Mammary epithelial cell (primary cell): ENCODE results near the gene MATN1.

ENCODE experiments used
- EZH2 ChIP-seq: IDR thresholded peaks from 2 replicates; pipeline ENCODE4 v1.6.1; 2012; ENCODE audit warnings: low read length, inconsistent platforms, borderline replicate concordance
- TF ChIP-seq, protein P1 (sequence below), 2 donors: IDR thresholded peaks in 1 of 2; conservative IDR thresholded peaks in 1 of 2; 2 replicates each; pipeline ENCODE4 v1.5.1; 2011 to 2012; ENCODE audit warnings: inconsistent platforms in 2 of 2, low read length in 2 of 2, mild to moderate bottlenecking in 2 of 2, control low read depth in 1 of 2, low read depth in 1 of 2; ENCODE audit not compliant: insufficient read depth in 1 of 2; ENCODE audit errors: extremely low read depth in 1 of 2

DNA sequence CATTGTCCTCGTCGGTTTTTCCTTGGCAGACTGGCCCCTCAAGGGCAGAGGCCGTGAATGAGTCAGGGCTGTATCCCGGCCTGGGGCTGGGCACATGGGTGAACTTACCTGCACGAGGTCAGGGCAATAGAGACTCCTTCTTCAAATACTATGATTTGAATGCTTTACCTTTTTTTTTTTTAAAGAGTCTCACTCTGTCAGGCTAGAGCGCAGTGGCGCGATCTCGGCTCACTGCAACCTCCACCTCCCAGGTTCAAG lies 29.2 kb upstream of the MATN1 start:
- TF ChIP-seq, protein P1, sequence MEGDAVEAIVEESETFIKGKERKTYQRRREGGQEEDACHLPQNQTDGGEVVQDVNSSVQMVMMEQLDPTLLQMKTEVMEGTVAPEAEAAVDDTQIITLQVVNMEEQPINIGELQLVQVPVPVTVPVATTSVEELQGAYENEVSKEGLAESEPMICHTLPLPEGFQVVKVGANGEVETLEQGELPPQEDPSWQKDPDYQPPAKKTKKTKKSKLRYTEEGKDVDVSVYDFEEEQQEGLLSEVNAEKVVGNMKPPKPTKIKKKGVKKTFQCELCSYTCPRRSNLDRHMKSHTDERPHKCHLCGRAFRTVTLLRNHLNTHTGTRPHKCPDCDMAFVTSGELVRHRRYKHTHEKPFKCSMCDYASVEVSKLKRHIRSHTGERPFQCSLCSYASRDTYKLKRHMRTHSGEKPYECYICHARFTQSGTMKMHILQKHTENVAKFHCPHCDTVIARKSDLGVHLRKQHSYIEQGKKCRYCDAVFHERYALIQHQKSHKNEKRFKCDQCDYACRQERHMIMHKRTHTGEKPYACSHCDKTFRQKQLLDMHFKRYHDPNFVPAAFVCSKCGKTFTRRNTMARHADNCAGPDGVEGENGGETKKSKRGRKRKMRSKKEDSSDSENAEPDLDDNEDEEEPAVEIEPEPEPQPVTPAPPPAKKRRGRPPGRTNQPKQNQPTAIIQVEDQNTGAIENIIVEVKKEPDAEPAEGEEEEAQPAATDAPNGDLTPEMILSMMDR (conservative IDR thresholded peaks at IDR 0.05 in 1 of 2, IDR thresholded peaks at IDR 0.05 in 1 of 2; ENCODE audit: extremely low read depth in 1 of 2, insufficient read depth in 1 of 2, low read depth in 1 of 2, low read length in 2 of 2): no peak
- TF ChIP-seq EZH2: no peak
